BJ (cell line): Measurements from ENCODE around the gene CD27. TPM values are rescaled to one million over a fixed set of nuclear protein-coding genes. Genes with fewer than 3 reads are reported as not detected.

Experiments
- CTCF ChIA-PET: fragments of 350-600 bp; formaldehyde crosslinking; extraction: SDS; loops from one replicate; lab custom pipeline; 2021; ENCODE audit warnings: antibody characterized with exemption, inconsistent platforms; lab: Yijun Ruan, JAX
- POLR2A ChIA-PET: fragments of 300-600 bp; sonication (Branson Sonifier 250); formaldehyde crosslinking; extraction: SDS; loops from one replicate; lab custom pipeline; 2021; ENCODE audit warnings: antibody characterized with exemption; lab: Charles Lee
- DNase-seq: peaks from one replicate; pipeline ENCODE4 v3.0.0-alpha.2; 2011; ENCODE audit warnings: low read depth
- H3K27me3 ChIP-seq: 2 replicates; pipeline ENCODE4 v1.6.0; 2011; ENCODE audit warnings: low read length; ENCODE audit not compliant: control insufficient read depth, insufficient read depth
- H3K36me3 ChIP-seq: 2 replicates; pipeline ENCODE4 v1.5.1; 2011; ENCODE audit warnings: low read length; ENCODE audit not compliant: control insufficient read depth, insufficient read depth
- H3K4me3 ChIP-seq: 2 replicates; pipeline ENCODE4 v1.5.1; 2011; ENCODE audit warnings: low read depth, mild to moderate bottlenecking, control low read depth, low read length
- polyA plus RNA-seq: library from polyadenylated mRNA; depleted of rRNA; stranded (reverse); fragments of >200 nt; gene quantifications from 2 replicates; pipeline ENCODE4 v1.2.3, GENCODE V29; 2011
- TF ChIP-seq, protein P1 (sequence below): IDR thresholded peaks from 2 replicates; pipeline ENCODE4 v1.5.1; 2011; ENCODE audit warnings: low read depth, mild to moderate bottlenecking, control low read depth, inconsistent platforms, low read length, moderate library complexity; ENCODE audit not compliant: insufficient read depth

Gene CD27
- polyA plus RNA-seq, 1 experiment: 0.15 TPM

DNA sequence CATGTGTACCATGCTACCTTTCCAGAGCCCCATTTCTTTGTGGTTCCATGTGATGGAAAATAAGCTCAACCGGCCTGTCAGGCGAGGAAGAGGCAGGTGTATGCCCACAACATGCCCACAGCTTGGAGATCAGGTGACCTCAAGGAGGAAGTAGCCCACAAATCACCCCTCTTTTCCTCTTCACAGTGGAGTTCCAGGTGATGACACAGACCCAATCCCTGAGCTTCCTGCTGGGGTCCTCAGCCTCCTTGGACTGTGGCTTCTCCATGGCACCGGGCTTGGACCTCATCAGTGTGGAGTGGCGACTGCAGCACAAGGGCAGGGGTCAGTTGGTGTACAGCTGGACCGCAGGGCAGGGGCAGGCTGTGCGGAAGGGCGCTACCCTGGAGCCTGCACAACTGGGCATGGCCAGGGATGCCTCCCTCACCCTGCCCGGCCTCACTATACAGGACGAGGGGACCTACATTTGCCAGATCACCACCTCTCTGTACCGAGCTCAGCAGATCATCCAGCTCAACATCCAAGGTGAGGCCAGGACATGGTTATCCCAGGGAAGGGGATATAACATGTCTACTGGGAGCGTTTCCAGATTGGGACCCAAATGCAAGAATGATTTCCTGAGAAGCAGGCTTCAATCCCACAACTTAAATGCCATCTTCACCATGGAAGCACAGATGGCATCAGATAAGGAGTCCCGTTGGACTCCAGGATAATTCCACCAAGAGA lies 12.6 kb downstream of the CD27 start:
- POLR2A ChIA-PET: no interaction called here
- TF ChIP-seq, protein P1, sequence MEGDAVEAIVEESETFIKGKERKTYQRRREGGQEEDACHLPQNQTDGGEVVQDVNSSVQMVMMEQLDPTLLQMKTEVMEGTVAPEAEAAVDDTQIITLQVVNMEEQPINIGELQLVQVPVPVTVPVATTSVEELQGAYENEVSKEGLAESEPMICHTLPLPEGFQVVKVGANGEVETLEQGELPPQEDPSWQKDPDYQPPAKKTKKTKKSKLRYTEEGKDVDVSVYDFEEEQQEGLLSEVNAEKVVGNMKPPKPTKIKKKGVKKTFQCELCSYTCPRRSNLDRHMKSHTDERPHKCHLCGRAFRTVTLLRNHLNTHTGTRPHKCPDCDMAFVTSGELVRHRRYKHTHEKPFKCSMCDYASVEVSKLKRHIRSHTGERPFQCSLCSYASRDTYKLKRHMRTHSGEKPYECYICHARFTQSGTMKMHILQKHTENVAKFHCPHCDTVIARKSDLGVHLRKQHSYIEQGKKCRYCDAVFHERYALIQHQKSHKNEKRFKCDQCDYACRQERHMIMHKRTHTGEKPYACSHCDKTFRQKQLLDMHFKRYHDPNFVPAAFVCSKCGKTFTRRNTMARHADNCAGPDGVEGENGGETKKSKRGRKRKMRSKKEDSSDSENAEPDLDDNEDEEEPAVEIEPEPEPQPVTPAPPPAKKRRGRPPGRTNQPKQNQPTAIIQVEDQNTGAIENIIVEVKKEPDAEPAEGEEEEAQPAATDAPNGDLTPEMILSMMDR: no peak

DNA sequence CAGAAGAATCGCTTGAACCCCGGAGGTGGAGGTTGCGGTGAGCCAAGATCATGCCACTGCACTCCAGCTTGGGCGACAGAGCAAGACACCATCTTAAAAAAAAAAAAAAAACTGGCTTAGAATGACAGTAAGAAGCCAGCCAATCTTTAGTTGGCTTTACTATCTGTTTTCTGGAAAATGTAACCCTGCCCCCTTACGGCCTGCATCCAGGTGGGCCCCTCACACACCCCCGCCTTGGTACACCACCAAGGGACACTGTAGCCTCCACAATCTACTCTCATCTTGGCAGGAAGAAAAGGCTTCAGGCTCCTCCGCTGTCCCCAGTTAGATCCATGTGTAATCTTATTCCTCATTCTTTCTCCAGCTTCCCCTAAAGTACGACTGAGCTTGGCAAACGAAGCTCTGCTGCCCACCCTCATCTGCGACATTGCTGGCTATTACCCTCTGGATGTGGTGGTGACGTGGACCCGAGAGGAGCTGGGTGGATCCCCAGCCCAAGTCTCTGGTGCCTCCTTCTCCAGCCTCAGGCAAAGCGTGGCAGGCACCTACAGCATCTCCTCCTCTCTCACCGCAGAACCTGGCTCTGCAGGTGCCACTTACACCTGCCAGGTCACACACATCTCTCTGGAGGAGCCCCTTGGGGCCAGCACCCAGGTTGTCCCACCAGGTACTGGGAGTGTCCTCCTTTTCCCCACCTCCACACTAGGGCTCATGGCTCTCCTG lies 13.7 kb downstream of the CD27 start:
- Histone ChIP-seq H3K27me3 (no peaks in the 10 kb centered on the region), H3K4me3 (no peak overlapping the region), H3K36me3 (peaks cover 34% of the 10 kb centered on the region)
- TF ChIP-seq, protein P1: no peak
- no peak for DNase-seq
- CTCF ChIA-PET: interaction anchor here (1.0 to 1.4 kb wide), 3 partner anchors 12 to 80 kb away, joined by 4 to 8 read pairs (median 4); partner anchors contain the start of gene VAMP1
- POLR2A ChIA-PET: no interaction called here

More for the DNA sequence above, 12.6 kb downstream of the CD27 start:
- no peaks in the 10 kb centered on the region for H3K27me3 ChIP-seq
- no peak for DNase-seq
- H3K4me3 ChIP-seq: no peak overlapping the region
- H3K36me3 ChIP-seq: peaks cover 29% of the 10 kb centered on the region
- CTCF ChIA-PET: interaction anchor here (0.8 to 1.8 kb wide), 4 partner anchors 8 to 133 kb away, joined by 3 to 16 read pairs (median 4); no protein-coding TSS in a partner anchor

- ChIA-PET POLR2A (no interaction called here), CTCF (interaction anchor here (1.0 to 1.4 kb wide), 3 partner anchors 11 to 79 kb away, joined by 4 to 8 read pairs (median 4); partner anchors contain the start of gene VAMP1)
- Histone ChIP-seq H3K4me3 (no peak overlapping the region), H3K27me3 (no peaks in the 10 kb centered on the region), H3K36me3 (peaks cover 35% of the 10 kb centered on the region)
- no peak for DNase-seq
- TF ChIP-seq, protein P1: no peak
Observed at GRCh38 chr12:6459004-6459337, 14.2 kb downstream of the CD27 start.

DNA sequence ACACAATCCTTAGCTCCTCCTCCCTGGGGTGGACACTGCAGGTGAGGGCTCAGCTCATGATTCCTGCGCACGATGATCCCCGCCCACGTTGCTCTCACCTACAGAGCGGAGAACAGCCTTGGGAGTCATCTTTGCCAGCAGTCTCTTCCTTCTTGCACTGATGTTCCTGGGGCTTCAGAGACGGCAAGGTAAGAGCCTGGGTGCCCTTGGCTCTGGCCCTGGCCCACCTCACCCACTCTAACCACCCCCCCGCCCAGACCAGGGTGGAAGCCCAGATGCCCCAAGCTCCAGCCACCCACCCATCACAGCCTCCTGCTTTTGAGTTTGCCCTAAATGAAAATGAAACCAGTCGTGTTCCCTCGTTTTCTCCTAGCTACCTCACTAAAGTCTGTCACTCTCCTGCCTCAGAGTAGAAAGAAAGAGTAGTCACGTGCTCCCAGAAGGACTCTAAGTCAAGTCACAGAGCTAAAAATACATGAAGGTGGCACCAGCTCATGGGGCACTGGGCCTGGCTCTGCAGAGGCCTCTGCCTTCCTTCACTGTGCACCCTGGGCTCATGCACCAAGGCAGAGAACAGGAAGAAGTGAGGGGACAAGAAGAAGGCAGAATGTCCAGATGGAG lies 16.1 kb downstream of the CD27 start:
- Histone ChIP-seq H3K4me3 (no peak overlapping the region), H3K36me3 (peaks cover 44% of the 10 kb centered on the region), H3K27me3 (no peaks in the 10 kb centered on the region)
- CTCF ChIA-PET: interaction anchor here (1.3 to 2.0 kb wide), 2 partner anchors 8 to 37 kb away, joined by 3 to 10 read pairs; no protein-coding TSS in a partner anchor
- DNase-seq: no peak
- POLR2A ChIA-PET: interaction anchor here (0.8 kb wide), 1 partner anchor 88 kb away, joined by 5 read pairs; no protein-coding TSS in a partner anchor
- TF ChIP-seq, protein P1: no peak
